Panc1 (cell line): ENCODE measurements around the gene RGS10. TPM values are rescaled to one million over a fixed set of nuclear protein-coding genes. Genes with fewer than 3 reads are reported as not detected.

ENCODE experiments used
- ATAC-seq: fragments of 200-7000 bp; cut with Tn5 transposase; 2 replicates; pipeline ENCODE4 v1.9.1; 2020; ENCODE audit warnings: mild to moderate bottlenecking, moderate library complexity
- BruUV-seq: library from RNA; stranded (reverse); fragments of 400-500 nt; replicated peaks from 2 replicates; lab custom pipeline; 2021; lab: Mats Ljungman, UMichigan
- CTCF ChIA-PET: fragments of 300-600 bp; sonication (Branson Sonifier 250); formaldehyde crosslinking; loops from one replicate; lab custom pipeline; 2022; ENCODE audit warnings: antibody characterized with exemption; lab: Charles Lee
- POLR2A ChIA-PET: fragments of 300-600 bp; sonication (Branson Sonifier 250); formaldehyde crosslinking; loops from one replicate; lab custom pipeline; 2022; ENCODE audit warnings: antibody characterized with exemption; lab: Charles Lee
- DNase-seq: peaks from one replicate; pipeline ENCODE4 v3.0.0-alpha.2; 2010; ENCODE audit warnings: low read depth, low spot score
- H3K27ac ChIP-seq: 2 replicates; pipeline ENCODE4 v1.5.1; 2011; ENCODE audit warnings: mild to moderate bottlenecking, low read length, inconsistent platforms
- H3K27me3 ChIP-seq: fragments of 200-500 bp; sonication (Bioruptor generic); 2 replicates; pipeline ENCODE4 v1.6.0; 2014; ENCODE audit warnings: low read length, inconsistent platforms; ENCODE audit not compliant: control insufficient read depth, insufficient read depth
- H3K36me3 ChIP-seq: fragments of 200-500 bp; sonication (Bioruptor generic); 2 replicates; pipeline ENCODE4 v1.5.1; 2014; ENCODE audit warnings: inconsistent platforms, mild to moderate bottlenecking, low read length, moderate library complexity; ENCODE audit not compliant: control insufficient read depth, insufficient read depth
- H3K4me1 ChIP-seq: 2 replicates; pipeline ENCODE4 v1.5.1; 2011; ENCODE audit warnings: inconsistent platforms, mild to moderate bottlenecking, low read length, moderate library complexity; ENCODE audit not compliant: control insufficient read depth, insufficient read depth
- H3K4me3 ChIP-seq, 2 experiments: 2 replicates each; pipeline ENCODE4 v1.5.1; 2011 to 2012; ENCODE audit warnings: low read depth in 2 of 2, low read length in 2 of 2, mild to moderate bottlenecking in 2 of 2, inconsistent platforms in 1 of 2, moderate library complexity in 1 of 2
- H3K9me3 ChIP-seq: fragments of 200-500 bp; sonication (Bioruptor generic); 2 replicates; pipeline ENCODE4 v1.5.1; 2014; ENCODE audit warnings: low read depth, mild to moderate bottlenecking, inconsistent platforms, low read length, moderate library complexity; ENCODE audit not compliant: control insufficient read depth, insufficient read depth
- CTCF ChIP-seq: fragments of 450-650 bp; IDR thresholded peaks from 2 replicates; pipeline ENCODE4 v1.5.1; 2017; ENCODE audit warnings: mild to moderate bottlenecking
- POLR2AphosphoS5 ChIP-seq: IDR thresholded peaks from 2 replicates; pipeline ENCODE4 v1.6.1; 2012; ENCODE audit warnings: mild to moderate bottlenecking, low read depth, low read length, moderate library complexity
- REST ChIP-seq, 2 experiments: IDR thresholded peaks; 2 replicates each; pipeline ENCODE4 v1.6.1; 2011 to 2012; ENCODE audit warnings: low read depth in 2 of 2, control low read depth in 1 of 2, low read length in 1 of 2, mild to moderate bottlenecking in 1 of 2, moderate library complexity in 1 of 2; ENCODE audit not compliant: insufficient read depth in 1 of 2
- SIN3A ChIP-seq: IDR thresholded peaks from 2 replicates; pipeline ENCODE4 v1.6.1; 2012; ENCODE audit warnings: low read depth, mild to moderate bottlenecking, low read length, moderate library complexity, borderline replicate concordance; ENCODE audit not compliant: insufficient read depth
- TCF7L2 ChIP-seq: IDR thresholded peaks from 2 replicates; pipeline ENCODE4 v1.6.1; 2011; ENCODE audit warnings: mild to moderate bottlenecking, low read depth, low read length, inconsistent platforms
- in situ Hi-C: cut with HindIII; loops from 2 replicates; pipeline ENCODE4 v1.10.0; 2016; ENCODE audit warnings: low sequenced_read_pairs, low pct_unique_long_range_greater_than_20kb
- intact Hi-C: fragments of 100-400 bp; cut with micrococcal nuclease; formaldehyde crosslinking; loops from one replicate; pipeline ENCODE4 v1.10.0; 2022; ENCODE audit not compliant: unreplicated experiment
- total RNA-seq: library from RNA; stranded (reverse); gene quantifications from one replicate; pipeline ENCODE4 v1.2.1, GENCODE V29; 2021; ENCODE audit not compliant: unreplicated experiment

RGS10 gene
- total RNA-seq, 1 experiment from 2014 or later: 68.6 TPM

DNA sequence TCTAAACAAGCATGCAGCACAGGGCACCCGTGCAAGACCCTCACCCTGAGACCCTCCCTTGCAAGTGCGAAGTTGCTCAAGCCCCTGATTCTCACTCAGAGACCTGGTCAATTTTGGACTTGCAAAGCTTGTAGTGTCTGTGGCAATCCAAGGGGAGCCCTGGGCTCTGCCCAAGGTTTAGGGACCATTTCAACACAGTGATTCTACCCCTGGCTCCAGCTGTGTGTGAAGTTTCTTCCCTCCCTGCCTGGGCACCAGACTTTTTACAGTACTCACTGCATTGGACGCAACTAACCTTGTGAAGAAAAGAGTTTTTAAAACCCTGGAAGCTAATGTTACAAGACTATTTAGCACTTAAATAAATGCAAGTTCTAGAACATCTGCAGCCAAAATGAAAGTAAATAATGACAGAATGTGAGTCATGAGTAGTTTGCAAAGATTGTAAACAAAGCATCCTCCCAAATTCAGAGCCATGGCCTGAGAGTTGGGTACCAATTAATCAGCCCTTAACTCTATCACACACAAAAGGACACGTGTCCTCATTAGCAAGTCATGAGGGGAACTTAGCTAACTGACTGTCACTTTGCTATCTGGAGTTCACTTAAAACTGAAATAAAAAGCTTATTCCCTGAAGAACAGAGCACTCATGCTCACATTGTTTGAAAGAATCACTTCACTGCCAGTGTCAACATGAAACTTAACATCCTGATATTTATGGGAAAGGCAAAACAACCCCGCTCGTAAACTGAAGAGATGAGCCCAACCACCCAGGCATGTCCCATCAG lies 48.1 kb downstream of the RGS10 start:
- TSS peak; percentile 41 for BruUV-seq
- ChIA-PET POLR2A (no interaction called here), CTCF (interaction anchor here (0.7 kb wide), 2 partner anchors 247 to 295 kb away, joined by 3 to 5 read pairs; no protein-coding TSS in a partner anchor)
- intact Hi-C loops (no loop called here), in situ Hi-C loops (no loop called here)
- TF ChIP-seq SIN3A (no peak), POLR2AphosphoS5 (no peak), REST (IDR thresholded peaks at IDR 0.05; ENCODE audit: insufficient read depth in 1 of 2, low read depth in 2 of 2, low read length in 1 of 2) (no peak), TCF7L2 (no peak), CTCF (no peak)
- Histone ChIP-seq H3K27ac (no peak overlapping the region), H3K4me1 (peaks cover 12% of the 10 kb centered on the region), H3K4me3 (no peak overlapping the region), H3K9me3 (no peaks in the 10 kb centered on the region), H3K36me3 (no peaks in the 10 kb centered on the region), H3K27me3 (no peaks in the 10 kb centered on the region)
- peak; percentile 33; the same call in 1 of the 2 replicates for ATAC-seq
- peak; percentile 8 for DNase-seq

DNA sequence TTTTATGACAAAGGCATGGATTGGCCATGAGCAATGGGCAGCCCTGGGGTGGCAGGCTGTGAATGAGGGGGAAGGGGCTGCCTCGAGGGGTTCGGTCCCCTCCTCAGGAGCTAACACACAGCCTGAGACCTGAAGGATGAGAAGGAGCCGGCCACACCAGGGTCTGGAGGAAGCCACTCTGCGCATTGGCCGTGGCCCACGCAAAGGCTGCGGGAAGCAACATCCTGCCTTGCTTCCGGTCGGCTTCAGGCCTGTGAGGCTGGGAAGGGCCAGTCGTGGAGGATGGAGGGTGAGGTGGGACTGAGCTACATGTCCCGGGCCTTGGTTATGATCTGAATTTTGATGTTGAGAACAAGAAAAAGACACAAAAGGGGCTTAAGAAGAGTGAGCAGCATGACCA lies 49.4 kb downstream of the RGS10 start:
- in situ Hi-C loops: no loop called here
- DNase-seq (no peak), ATAC-seq (no peak)
- intact Hi-C loops: no loop called here
- Histone ChIP-seq H3K9me3 (no peaks in the 10 kb centered on the region), H3K4me1 (peaks cover 12% of the 10 kb centered on the region), H3K27ac (no peak overlapping the region), H3K27me3 (no peaks in the 10 kb centered on the region), H3K4me3 (no peak overlapping the region), H3K36me3 (no peaks in the 10 kb centered on the region)
- TF ChIP-seq POLR2AphosphoS5 (no peak), TCF7L2 (no peak), CTCF (no peak), REST (IDR thresholded peaks at IDR 0.05; ENCODE audit: insufficient read depth in 1 of 2, low read depth in 2 of 2, low read length in 1 of 2) (no peak), SIN3A (no peak)
- CTCF ChIA-PET: no interaction called here
- POLR2A ChIA-PET: interaction anchor here (0.6 kb wide), 1 partner anchor 86 kb away, joined by 5 read pairs; no protein-coding TSS in a partner anchor
- BruUV-seq: no TSS peak
